HG02938 (cell line): ENCODE results near the gene CLK4.
"Not testable (repeated sequence)": the region's sequence is repeated elsewhere in the genome, so short reads cannot be mapped to it uniquely, and the experiment has no call there.

ENCODE experiments used
- ATAC-seq: cut with Tn5 transposase; IDR thresholded peaks from one replicate; pipeline ENCODE4 v1.9.1; 2021; ENCODE audit warnings: mild to moderate bottlenecking, moderate library complexity; ENCODE audit not compliant: unreplicated experiment

The CLK4 gene

DNA sequence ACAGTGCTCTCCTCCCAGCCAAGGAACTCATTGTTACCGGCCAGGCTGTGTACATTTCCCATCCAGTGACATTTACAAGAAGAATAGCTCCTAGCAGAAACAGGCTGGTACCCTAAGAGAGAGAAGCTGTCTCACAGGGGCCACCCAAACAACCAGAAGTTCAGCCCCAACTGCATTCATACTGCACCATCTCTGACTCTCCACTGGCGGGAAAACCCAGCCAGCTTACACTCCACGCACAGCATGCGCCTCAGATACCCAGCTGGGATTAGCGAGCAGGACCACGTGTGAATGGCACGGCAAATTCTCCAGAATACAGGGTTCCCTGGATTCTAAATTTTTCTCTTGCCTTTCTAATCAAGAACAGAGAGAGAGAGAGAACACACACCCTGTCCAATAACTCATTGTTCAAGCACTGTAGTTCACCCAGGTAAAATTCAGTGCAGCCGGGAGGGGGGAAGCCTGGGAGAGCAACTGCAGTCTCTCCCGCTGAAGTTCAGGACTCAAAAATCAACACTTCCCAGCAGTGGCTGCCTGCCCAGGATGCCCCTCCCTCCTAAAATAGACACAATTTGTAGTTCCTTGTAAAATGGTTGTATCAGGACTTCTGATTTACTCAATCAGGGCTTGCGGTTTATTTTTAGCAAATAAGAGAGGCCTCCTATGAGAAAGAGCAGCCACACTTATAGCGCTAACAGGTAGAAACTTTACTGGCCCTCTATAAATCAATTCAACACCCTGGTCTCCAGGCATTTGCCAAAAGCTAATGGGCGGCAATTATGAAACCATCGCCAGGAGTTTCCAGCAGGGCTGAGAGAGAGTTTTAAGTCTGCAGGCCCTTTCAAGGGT is 38.9 kb downstream of the CLK4 start:
- ATAC-seq = no peak

- no peak for ATAC-seq
Measured at GRCh38 chr5:178586396-178586795, 40.5 kb downstream of the CLK4 start.

DNA sequence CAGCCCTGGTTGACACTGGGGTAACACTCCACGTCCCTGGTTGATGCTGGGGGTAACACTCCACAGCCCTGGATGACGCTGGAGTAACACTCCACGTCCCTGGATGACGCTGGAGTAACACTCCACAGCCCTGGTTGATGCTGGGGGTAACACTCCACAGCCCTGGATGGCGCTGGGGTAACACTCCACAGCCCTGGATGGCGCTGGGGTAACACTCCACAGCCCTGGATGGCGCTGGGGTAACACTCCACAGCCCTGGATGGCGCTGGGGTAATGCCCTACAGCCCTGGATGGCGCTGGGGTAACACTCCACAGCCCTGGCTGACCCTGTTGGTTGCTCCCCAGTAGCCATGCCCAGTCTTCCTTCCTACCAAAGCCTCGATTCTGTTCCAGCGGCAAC is 41.4 kb downstream of the CLK4 start:
- ATAC-seq = not testable (repeated sequence)

- ATAC-seq = no peak
Measured at GRCh38 chr5:178583279-178583678, 43.6 kb downstream of the CLK4 start.

DNA sequence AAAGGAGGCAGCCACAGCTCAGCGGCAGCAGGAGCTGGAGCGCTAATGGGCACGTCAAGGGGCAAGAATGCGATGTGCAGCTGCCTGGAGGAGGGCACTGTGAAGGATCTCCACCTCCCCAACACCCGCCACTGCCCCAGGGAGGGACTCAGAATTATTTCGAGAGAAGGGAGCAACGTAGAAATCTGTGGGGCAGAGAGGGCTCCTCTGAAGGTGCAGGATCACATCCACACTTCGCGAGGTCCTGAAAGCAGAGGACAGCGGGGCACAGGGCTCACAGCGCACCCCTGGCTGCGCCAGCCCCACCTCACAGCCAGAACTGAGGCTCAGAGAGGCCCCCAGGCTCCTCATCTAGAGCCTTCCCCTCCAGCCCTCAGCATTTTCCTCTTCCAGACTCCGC is 44.6 kb downstream of the CLK4 start:
- ATAC-seq = no peak

DNA sequence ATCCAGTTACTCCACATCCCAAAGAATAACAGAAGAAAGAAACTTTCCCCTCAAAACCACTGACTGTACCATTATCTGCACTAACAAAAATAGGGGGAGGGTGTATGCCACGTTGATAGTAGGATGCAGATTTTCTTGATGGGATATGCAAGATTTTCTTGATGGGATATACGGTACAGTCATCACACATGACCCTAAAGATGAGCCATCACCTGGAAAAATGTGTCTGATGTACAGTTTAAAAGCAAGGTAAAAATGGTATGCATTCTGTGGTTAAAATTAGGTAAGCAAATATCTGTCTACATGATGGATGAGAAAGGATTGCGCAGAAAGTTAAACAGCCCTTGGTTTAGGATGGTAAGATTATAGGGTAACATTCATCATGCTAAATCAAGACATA is 45.2 kb downstream of the CLK4 start:
- no peak for ATAC-seq

DNA sequence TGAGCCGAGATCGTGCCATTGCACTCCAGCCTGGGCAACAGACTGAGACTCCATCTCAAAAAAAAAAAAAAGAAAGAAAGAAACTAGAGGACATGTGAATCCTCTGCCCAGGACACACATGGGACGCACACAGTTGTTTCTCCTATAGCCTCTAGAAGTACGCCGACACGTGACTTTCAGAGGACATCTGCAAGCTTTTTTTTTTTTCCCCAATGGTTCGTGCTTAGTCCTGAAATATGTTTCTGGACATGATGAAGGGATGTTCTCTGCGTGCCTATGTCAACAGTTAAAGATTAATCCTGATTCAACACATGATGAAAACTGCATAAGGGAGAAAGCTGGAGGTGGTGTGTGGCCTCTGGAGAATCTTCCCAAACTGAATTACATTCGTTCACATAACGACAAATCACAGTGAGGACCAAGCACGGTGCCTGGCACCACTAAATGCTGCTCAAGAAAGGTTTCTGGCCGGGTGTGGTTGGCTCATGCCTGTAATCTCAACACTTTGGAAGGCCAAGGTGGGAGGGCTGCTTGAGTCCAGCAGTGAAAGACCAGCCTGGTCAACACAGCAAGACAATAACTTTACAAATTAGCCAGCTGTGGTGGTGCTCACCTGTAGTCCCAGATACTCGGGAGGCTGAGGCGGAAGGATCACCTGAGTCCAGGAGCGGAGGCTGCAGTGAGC is 46.4 kb downstream of the CLK4 start:
- ATAC-seq = no peak

GRCh38 chr5:178577944-178578343 is 48.9 kb downstream of the CLK4 start:
- ATAC-seq = no peak

DNA sequence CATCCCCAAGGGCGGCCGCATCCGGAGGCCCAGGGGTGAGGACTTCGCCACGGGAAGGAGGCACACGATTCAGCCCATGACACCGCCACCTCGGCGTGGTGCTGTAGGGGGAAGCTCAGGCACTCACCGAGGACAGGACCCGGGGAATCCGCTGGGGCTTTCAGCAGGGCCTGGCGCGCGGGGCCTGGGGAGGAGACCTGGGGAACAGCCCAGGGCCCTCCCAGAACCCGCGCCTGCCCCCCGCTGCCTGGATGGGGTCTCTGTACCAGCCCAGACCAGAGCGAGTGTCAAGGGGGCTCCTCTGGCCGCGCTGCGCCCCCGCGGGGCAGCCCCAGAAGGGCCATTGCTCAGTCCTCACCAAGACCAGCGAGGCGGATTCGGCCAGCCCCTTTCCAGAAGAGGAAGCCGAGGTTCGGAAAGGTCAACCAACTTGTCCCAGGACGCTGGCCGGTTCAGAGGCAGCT is 49.4 kb downstream of the CLK4 start:
- no peak for ATAC-seq

DNA sequence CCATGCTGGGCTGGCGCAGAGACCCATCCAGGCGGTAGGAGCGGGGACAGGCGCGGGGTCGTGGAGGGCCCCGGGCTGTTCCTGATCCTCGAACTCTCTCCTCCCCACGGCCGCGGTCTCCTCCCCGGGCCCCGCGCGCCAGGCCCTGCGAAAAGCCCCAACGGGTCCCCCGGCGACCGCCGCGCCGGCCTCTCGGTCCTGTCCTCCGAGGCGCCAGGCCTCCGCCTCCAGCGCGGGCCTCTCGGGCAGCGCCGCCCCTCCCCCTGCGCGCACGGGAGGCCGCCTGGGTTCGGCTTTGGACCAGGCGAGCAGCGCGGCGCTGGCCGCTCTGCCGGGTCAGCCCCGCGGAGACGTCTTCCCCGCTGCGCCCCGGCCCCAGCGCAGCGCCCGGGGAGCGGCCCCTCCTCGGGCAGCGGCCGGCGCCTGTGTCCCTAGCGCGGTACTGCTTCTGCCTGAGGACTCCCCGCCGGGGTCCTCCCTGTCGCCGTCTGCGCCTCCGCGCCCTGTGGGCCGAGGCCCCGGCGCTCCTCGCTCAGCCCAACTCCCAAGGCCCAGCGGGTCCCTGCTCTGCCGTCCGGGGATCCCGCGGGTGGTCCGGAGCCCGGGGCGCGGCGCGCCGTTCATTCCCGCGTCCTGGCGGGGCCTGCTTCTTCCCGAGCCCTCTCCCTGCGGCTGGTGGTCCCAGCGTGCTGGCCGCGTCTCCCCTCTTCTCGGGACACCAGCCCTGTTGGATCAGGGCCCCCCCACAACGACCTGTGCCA is 50.1 kb downstream of the CLK4 start:
- no peak for ATAC-seq

DNA sequence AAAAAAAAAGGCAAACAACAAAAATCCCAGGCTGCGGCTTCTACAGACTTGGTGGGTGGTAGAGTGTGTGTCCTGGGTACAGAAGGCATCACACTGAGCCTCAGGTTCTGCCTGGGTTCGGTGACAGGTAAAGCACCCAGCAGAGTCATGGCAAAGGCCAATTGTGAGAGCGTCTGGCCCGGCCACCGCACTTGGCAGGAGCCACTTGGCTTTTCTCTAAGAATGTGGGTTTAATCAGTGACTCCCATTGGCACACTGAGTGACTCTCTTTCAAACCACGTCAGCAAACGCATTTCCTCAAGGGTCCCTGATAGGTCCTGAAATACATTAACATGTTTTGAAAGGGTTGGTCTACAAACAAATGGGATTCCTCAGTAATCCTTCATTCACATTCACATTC is 53.6 kb downstream of the CLK4 start:
- ATAC-seq = no peak

DNA sequence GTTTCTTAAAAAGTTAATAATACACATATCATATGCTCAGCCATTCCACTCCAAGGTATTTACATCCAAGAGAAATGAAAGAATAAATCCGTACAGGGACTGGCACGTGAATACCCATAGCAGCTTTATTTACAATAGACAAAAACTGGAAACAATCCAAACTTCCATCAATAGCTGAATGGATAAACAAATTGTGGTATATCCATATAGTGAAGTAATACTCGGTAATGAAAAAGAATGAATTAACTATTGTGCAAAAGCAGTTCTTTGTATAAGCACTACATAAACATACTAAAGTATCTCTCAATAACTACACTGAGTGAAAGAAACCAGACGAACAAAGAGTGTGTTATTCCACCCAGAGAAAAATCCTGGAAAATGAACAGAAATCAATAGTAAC is 54.2 kb downstream of the CLK4 start:
- ATAC-seq = no peak

GRCh38 chr5:178569485-178569884 is 57.4 kb downstream of the CLK4 start:
- ATAC-seq = no peak

DNA sequence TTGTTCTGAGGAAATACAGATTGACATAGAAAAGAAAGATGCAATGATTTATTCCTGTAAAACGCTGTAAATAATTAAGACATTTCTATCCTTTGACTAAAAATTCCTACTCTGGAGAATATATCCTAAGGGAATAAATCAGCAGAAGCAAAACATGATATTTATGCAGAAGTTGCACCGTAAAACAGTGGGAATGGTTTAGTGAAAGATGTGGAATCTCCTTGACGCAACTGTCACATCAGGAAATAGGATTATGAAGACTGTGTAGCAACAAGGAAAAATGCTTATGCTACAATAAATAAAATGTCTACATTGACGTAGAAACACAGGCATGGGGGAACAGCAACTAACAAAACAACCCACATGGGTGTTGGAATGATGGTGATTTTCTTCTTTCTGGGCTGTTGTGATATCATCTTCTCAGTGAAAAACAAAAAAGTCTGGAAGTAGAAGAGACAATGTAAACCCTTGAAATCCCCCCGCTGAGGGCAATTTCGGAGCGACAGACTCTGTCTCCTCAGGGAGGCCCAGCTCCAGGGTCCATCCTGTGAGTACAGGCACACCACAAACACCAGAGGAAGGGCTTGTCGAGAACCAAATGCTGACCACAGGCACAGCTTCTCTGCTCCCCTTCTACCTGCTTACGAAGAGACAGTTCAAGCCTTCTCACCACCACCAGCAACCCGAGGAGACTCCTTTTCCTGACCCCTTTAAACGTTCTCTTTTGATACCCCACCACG is 61.9 kb downstream of the CLK4 start:
- ATAC-seq = no peak

DNA sequence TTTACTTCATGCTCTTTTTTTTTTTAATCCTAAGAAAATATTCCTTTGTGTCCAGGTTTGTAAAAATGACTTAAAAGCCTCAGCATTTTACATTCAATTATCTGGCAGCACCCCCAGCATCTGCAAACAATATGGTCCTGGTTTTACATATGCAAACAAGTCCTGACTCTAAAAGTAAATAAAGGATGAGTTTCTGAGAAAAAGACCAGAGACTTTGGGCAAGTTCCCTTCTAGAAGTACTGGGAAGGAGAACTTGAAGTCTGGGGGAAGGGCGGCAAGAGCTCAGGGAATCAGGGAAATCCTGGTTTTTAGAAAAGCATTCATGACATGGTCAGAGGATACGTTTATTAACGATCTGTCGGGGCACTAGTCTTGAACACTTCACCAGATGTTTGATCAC is 62.5 kb downstream of the CLK4 start:
- ATAC-seq = no peak

DNA sequence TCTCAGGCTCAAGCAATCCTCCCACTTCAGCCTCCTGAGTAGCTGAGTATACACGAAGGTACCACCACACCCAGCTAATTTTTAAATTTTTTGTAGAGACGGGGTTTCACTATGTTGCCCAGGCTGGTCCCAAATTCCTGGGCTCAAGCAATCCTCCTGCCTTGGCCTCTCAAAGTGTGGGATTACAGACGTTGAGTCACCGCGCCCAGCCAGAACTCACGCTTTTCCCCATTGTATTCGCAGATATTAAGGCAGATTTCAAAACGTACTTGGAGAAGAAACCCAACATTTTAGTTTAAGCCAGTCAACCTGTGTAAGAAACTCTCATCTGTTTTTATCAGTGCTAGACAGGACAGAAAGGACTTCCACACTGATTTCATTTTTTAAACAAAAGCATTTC is 63.2 kb downstream of the CLK4 start:
- ATAC-seq = no peak

DNA sequence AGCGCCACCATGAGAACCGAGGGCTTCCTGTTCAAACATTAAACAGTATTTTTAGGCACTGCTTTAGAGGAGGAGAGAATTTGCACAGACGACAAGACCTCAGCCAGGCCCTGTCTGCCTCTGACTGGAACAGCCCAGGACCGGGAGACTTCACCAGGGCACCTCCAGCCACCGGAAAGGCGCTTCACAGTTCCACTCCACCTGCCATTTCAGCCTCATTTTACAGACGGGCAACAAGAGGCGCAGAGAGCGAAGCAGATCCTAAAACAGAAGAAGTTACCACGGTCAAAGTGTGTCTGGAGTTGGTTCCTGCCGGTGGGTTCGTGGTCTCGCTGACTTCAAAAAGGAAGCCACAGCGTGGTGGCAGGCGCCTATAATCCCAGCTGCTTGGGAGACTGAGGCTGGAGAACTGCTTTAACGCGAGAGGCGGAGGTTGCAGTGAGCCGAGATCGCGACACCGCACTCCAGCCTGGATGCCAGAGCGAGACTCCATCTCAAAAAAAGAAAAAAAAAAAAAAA is 65.0 kb downstream of the CLK4 start:
- no peak for ATAC-seq

DNA sequence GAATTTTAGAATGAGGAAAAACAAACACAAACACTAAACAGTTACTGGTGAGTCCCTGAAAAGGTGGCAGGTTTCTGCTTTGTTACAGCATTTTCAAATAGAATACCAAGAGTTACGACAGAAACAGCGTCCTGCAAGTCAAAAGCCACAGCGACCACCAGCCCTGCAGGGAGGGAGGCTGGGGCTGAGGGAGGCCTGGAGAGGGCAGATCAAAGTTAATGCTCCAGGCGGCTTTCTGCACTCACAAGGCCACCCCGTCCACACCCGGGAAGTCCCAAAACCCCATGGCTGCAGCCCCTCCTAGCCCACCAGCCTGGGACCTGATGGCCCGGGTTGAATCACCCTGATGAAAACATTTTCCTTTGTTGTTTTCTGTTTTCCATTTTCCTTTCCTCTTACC is 65.9 kb downstream of the CLK4 start:
- no peak for ATAC-seq

GRCh38 chr5:178557416-178557815 is 69.4 kb downstream of the CLK4 start:
- no peak for ATAC-seq

DNA sequence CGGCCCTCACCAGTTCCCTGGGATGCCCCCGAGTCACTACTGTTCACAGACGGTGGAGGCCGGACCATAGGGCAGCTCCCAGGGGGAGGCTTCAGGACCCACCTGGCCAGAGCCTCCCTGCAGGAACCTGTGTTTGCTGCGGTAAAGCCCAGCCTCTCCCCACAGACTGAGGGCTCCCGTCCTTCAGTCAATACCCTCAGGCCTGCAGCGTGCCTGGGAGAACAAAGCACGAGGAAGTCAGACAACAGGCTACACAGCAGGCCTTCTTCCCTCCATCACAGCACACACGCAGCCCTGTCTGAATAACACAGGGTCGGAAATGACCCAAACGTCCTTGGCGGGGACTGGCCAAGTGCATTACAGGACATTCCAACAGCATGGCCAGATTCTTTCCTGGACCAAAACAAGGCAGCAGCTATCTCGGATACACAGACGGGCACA is 71.1 kb downstream of the CLK4 start:
- no peak for ATAC-seq

DNA sequence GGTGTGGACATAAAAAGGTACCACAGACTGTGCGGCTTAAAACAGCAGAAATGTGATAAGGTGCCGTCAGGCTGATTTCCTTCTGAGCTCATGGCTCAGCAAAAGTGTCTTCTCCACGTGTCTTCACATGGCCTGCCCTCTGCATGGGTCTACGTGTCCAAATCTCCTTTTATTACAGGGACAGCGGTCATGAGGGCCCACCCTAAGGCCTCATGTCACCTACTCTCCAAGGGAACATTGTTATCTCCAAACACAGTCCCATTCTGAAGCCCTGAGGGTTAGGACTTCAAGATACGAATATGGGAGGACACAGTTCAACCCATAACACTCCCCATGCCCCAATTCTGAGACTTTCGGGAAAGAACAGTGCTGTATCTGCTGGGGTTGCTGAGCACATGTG is 71.8 kb downstream of the CLK4 start:
- ATAC-seq = no peak
